Measurements from ENCODE around the gene EHF. TPM values are rescaled to one million over a fixed set of nuclear protein-coding genes. Genes with fewer than 3 reads are reported as not detected.

The EHF gene
- total and polyA plus RNA-seq, 9 of the 15 experiments (the other 6 are each of a cell fraction or from before 2014, with no cell fraction given): 0.04 to 0.54 (median 0.37) TPM

- TF ChIP-seq NONO (IDR thresholded peaks at IDR 0.05; ENCODE audit: low read depth in 2 of 2, low read length in 1 of 2) (no peak), ELF1 (tag; IDR thresholded peaks at IDR 0.05) (peak; percentile 48; the same call in 1 of the 2 replicates), SOX6 (IDR thresholded peaks at IDR 0.05) (peak; percentile 50; the same call in 1 of the 2 replicates), TEAD2 (tag; IDR thresholded peaks at IDR 0.05) (peak; percentile 39; the same call in 1 of the 2 replicates), NR2C1 (IDR thresholded peaks at IDR 0.05) (no peak), NR2C1 (tag; IDR thresholded peaks at IDR 0.05) (peak; percentile 44; the same call in 1 of the 2 replicates), ETV5 (CRISPR knock-in tag; IDR thresholded peaks at IDR 0.05; ENCODE audit: low read depth) (peak; percentile 51; the same call in 1 of the 2 replicates), MEIS2 (IDR thresholded peaks at IDR 0.05; ENCODE audit: partially characterized antibody) (peak; percentile 74), CTBP1 (IDR thresholded peaks at IDR 0.05; ENCODE audit: borderline replicate concordance) (0 out of 2 replicates have a peak, but pooled peaks have one; percentile 12), CBX1 (IDR thresholded peaks at IDR 0.05; ENCODE audit: low read depth) (no peak), CHD7 (IDR thresholded peaks at IDR 0.05; ENCODE audit: low read depth, low read length) (no peak), SIRT6 (IDR thresholded peaks at IDR 0.05; ENCODE audit: low read depth, low read length) (no peak), ZEB2 (IDR thresholded peaks at IDR 0.05) (0 out of 2 replicates have a peak, but pooled peaks have one; percentile 13), RBM34 (IDR thresholded peaks at IDR 0.05; ENCODE audit: borderline replicate concordance, insufficient read depth, low read length) (no peak), ATF6 (CRISPR knock-in tag; IDR thresholded peaks at IDR 0.05) (0 out of 2 replicates have a peak, but pooled peaks have one; percentile 28)
Measured at GRCh38 chr11:34599406-34599945, 21.4 kb upstream of the EHF start (continued).

Measured in K562 (cell line).